ENCODE data around the gene TCOF1. TPM values are rescaled to one million over a fixed set of nuclear protein-coding genes. Genes with fewer than 3 reads are reported as not detected.

The TCOF1 gene
- total RNA-seq, 2 donors from 2014 or later, result 17.3 to 68.5 TPM

DNA sequence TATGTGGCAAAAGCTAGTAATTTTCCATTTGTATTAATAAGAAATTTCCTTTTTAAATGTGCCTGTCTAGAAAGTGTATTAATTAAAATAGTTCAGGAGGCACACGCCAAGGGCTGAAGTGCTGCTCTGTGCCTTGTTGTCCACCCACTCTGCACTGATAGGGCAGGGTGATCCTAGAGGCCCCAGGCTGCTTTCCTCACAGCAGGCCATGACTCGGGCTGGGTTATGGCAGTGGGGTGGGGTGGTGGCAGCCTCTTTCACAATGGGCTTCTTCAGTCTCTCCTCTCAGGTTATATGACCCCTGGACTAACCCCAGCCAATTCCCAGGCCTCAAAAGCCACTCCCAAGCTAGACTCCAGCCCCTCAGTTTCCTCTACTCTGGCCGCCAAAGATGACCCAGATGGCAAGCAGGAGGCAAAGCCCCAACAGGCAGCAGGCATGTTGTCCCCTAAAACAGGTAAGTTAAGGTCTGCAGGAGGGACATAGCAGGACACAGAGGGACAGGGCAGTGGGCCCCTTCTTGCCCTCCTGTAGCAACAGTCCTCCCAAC, 35.7 kb downstream of the TCOF1 start:
- no peak overlapping the region for H3K4me3 ChIP-seq
- no peaks in the 10 kb centered on the region for H3K4me1 ChIP-seq
- no peak overlapping the region for H3K9ac ChIP-seq (ENCODE audit: low read depth in 2 of 2, low read length in 2 of 2)
- no peaks in the 10 kb centered on the region for H3K9me3 ChIP-seq
- no peaks in the 10 kb centered on the region for H3K27me3 ChIP-seq
- intact Hi-C loops (cut with DNase I), result no loop called here
- TF ChIP-seq, protein P1, sequence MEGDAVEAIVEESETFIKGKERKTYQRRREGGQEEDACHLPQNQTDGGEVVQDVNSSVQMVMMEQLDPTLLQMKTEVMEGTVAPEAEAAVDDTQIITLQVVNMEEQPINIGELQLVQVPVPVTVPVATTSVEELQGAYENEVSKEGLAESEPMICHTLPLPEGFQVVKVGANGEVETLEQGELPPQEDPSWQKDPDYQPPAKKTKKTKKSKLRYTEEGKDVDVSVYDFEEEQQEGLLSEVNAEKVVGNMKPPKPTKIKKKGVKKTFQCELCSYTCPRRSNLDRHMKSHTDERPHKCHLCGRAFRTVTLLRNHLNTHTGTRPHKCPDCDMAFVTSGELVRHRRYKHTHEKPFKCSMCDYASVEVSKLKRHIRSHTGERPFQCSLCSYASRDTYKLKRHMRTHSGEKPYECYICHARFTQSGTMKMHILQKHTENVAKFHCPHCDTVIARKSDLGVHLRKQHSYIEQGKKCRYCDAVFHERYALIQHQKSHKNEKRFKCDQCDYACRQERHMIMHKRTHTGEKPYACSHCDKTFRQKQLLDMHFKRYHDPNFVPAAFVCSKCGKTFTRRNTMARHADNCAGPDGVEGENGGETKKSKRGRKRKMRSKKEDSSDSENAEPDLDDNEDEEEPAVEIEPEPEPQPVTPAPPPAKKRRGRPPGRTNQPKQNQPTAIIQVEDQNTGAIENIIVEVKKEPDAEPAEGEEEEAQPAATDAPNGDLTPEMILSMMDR (IDR thresholded peaks at IDR 0.05), result no peak
- no peak overlapping the region for H3K27ac ChIP-seq
- H3K36me3 ChIP-seq, result peaks cover 5% of the 10 kb centered on the region
- DNase-seq, result no peak

DNA sequence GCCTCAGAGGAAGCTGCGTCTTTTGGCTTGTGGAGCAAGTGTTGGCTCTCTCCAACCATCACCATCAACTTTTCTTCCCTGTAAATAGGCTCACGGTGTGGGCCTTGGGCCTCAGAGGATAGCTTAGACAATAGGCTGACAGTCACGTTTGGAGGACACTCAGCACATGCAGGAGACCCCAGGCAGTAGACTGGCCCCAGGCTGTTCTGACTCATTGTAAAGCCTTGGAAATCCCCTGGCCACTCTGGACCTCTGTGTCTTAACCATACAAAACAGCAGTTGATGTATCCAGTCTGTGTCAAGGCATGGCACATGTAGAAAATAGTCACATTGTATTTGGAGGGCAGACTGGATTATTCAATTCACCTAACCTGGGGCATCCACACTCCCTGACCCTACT, 36.6 kb downstream of the TCOF1 start:
- DNase-seq, result no peak
- Histone ChIP-seq H3K9ac (ENCODE audit: low read depth in 2 of 2, low read length in 2 of 2) (no peak overlapping the region), H3K27ac (no peak overlapping the region), H3K36me3 (peaks cover 5% of the 10 kb centered on the region), H3K4me1 (no peaks in the 10 kb centered on the region), H3K4me3 (no peak overlapping the region), H3K27me3 (no peaks in the 10 kb centered on the region), H3K9me3 (no peaks in the 10 kb centered on the region)
- TF ChIP-seq, protein P1 (IDR thresholded peaks at IDR 0.05), result no peak
- intact Hi-C loops (cut with DNase I), result no loop called here

DNA sequence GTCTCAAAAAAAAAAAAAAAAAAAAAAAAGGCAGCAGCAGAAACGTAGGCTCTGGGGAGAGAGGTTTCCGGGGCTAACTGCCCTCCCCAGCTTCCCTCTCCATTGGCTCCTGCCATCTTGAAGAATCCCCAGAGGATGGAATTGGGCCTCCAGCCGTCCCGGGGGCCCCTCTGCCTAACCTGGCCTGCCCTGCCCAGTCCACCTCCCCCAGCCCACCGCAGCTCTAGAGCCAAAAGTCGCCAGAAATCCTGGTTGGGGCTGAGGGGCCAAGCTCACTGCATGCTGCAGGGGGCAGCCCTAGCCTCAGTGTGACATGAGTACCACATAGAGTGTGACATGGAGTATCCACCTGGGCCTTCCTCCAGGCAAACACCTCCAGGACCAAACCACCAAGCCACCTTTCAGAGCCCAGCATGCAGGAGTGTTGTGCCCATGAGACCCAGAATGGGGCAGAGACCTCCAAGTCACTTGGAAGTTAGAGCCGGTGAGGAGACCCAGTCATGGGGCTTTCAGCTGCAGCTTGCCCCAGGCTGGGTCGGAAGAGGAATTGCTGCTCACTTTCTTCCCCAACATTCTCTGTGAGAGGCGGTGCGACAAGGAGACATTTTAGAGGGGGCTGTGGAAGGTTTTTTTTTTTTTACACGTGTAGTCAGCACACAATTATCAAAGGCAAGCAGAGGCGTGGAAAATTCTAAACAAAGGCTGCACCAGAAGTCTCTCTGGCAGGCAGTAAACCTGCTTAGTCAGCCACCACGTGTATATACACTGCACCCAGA, 37.6 kb downstream of the TCOF1 start:
- Histone ChIP-seq H3K36me3 (no peaks in the 10 kb centered on the region), H3K9ac (ENCODE audit: low read depth in 2 of 2, low read length in 2 of 2) (no peak overlapping the region), H3K4me1 (no peaks in the 10 kb centered on the region), H3K27me3 (no peaks in the 10 kb centered on the region), H3K4me3 (no peak overlapping the region), H3K27ac (no peak overlapping the region), H3K9me3 (no peaks in the 10 kb centered on the region)
- no peak for DNase-seq
- intact Hi-C loops (cut with DNase I), result no loop called here
- TF ChIP-seq, protein P1 (IDR thresholded peaks at IDR 0.05), result no peak

DNA sequence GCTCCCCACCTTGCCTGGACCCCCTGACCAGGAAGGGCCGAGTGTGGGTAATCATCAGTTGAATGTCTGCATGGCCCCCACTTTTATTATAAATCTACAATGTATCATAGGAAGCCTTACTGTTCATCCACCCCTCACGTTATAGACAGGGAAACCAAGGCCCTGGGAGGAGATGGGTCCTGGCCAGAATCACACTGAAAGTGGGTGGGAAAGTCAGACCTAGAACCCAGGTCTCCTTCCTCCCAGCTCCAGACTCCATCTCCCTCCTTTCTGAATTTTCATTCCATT, 38.1 kb downstream of the TCOF1 start:
- no peaks in the 10 kb centered on the region for H3K4me1 ChIP-seq
- no peak for DNase-seq
- H3K4me3 ChIP-seq, result no peak overlapping the region
- H3K36me3 ChIP-seq, result no peaks in the 10 kb centered on the region
- H3K9me3 ChIP-seq, result no peaks in the 10 kb centered on the region
- TF ChIP-seq, protein P1 (IDR thresholded peaks at IDR 0.05), result no peak
- no peaks in the 10 kb centered on the region for H3K27me3 ChIP-seq
- H3K9ac ChIP-seq (ENCODE audit: low read depth in 2 of 2, low read length in 2 of 2), result no peak overlapping the region
- intact Hi-C loops (cut with DNase I), result no loop called here
- no peak overlapping the region for H3K27ac ChIP-seq

DNA sequence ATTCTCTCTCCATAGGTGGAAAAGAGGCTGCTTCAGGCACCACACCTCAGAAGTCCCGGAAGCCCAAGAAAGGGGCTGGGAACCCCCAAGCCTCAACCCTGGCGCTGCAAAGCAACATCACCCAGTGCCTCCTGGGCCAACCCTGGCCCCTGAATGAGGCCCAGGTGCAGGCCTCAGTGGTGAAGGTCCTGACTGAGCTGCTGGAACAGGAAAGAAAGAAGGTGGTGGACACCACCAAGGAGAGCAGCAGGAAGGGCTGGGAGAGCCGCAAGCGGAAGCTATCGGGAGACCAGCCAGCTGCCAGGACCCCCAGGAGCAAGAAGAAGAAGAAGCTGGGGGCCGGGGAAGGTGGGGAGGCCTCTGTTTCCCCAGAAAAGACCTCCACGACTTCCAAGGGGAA, 38.8 kb downstream of the TCOF1 start:
- Histone ChIP-seq H3K27ac (no peak overlapping the region), H3K36me3 (no peaks in the 10 kb centered on the region), H3K9ac (ENCODE audit: low read depth in 2 of 2, low read length in 2 of 2) (no peak overlapping the region), H3K9me3 (no peaks in the 10 kb centered on the region), H3K27me3 (no peaks in the 10 kb centered on the region), H3K4me3 (no peak overlapping the region), H3K4me1 (no peaks in the 10 kb centered on the region)
- TF ChIP-seq, protein P1 (IDR thresholded peaks at IDR 0.05), result no peak
- intact Hi-C loops (cut with DNase I), result no loop called here
- no peak for DNase-seq

Measured in colonic mucosa (tissue), 4 donors.